MM.1S (cell line): ENCODE measurements around the gene PPP1R15A.

ENCODE experiments used
- EZH2 ChIP-seq: fragments of 300-600 bp; sonication (generic); optimal IDR thresholded peaks from 2 replicates; pipeline ENCODE3; 2017; ENCODE audit warnings: low read depth, mild to moderate bottlenecking, antibody characterized with exemption, low read length, mixed read lengths
- EZH2phosphoT487 ChIP-seq: fragments of 300-600 bp; sonication (generic); IDR thresholded peaks from 2 replicates; pipeline ENCODE4 v1.6.1; 2018; ENCODE audit warnings: antibody characterized with exemption, low read length
- TF ChIP-seq, protein P1 (sequence below): fragments of 300-600 bp; sonication (generic); IDR thresholded peaks from 2 replicates; pipeline ENCODE4 v1.5.1; 2016; ENCODE audit warnings: antibody characterized with exemption, low read length, mixed read lengths

DNA sequence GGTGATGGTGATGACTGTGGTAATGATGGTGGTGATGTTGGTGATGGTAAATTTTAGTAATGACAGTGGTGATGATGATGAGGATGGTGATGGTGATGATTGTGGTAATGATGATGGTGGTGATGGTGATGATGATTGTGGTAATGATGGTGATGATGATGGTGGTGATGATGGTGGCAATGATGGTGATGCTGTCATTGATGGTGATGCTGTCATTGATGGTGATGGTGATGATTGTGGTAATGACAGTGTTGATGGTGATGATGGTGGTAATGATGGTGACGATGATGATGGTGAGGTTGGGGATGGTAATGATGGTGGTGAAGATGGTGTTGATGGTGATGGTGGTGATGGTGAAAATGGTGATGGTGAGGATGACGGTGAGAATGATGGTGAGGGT lies 49.7 kb upstream of the PPP1R15A start:
- TF ChIP-seq EZH2phosphoT487: no peak
- TF ChIP-seq, protein P1, sequence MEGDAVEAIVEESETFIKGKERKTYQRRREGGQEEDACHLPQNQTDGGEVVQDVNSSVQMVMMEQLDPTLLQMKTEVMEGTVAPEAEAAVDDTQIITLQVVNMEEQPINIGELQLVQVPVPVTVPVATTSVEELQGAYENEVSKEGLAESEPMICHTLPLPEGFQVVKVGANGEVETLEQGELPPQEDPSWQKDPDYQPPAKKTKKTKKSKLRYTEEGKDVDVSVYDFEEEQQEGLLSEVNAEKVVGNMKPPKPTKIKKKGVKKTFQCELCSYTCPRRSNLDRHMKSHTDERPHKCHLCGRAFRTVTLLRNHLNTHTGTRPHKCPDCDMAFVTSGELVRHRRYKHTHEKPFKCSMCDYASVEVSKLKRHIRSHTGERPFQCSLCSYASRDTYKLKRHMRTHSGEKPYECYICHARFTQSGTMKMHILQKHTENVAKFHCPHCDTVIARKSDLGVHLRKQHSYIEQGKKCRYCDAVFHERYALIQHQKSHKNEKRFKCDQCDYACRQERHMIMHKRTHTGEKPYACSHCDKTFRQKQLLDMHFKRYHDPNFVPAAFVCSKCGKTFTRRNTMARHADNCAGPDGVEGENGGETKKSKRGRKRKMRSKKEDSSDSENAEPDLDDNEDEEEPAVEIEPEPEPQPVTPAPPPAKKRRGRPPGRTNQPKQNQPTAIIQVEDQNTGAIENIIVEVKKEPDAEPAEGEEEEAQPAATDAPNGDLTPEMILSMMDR: no peak
- no peak for TF ChIP-seq EZH2
